Vagina (tissue), 2 donors: ENCODE measurements around the gene DAND5. TPM values are rescaled to one million over a fixed set of nuclear protein-coding genes. Genes with fewer than 3 reads are reported as not detected.

ENCODE experiments used
- DNase-seq, 2 donors: peaks; one replicate each; pipeline ENCODE4 v3.0.0-alpha.2; 2017; ENCODE audit errors: extremely low spot score in 2 of 2
- H3K27ac ChIP-seq: fragments of 200-600 bp; sonication (generic); one replicate; pipeline ENCODE4 v1.5.1; 2019
- H3K27me3 ChIP-seq: fragments of 200-600 bp; sonication (generic); one replicate; pipeline ENCODE4 v1.5.1; 2019
- H3K36me3 ChIP-seq, 2 donors: fragments of 200-600 bp; sonication (generic); one replicate each; pipeline ENCODE4 v1.5.1; 2017 to 2019
- H3K4me1 ChIP-seq: fragments of 200-600 bp; sonication (generic); one replicate; pipeline ENCODE4 v1.5.1; 2019
- H3K4me3 ChIP-seq, 2 donors: fragments of 200-600 bp; sonication (generic); 1 replicate in 1 of 2; 2 replicates in 1 of 2; pipeline ENCODE4 v1.5.1; 2016 to 2019
- H3K9me3 ChIP-seq: fragments of 200-600 bp; sonication (generic); one replicate; pipeline ENCODE4 v1.5.1; 2019
- CTCF ChIP-seq, 3 experiments: fragments of 450-650 bp in 2 of 3; fragments of 200-600 bp in 1 of 3; sonication (generic) in 1 of 3; IDR thresholded peaks; one replicate each; pipeline ENCODE4 v1.5.1; 2017 to 2019; ENCODE audit warnings: antibody characterized with exemption in 3 of 3, mild to moderate bottlenecking in 2 of 3, moderate library complexity in 2 of 3
- POLR2A ChIP-seq, 2 donors: fragments of 450-650 bp; IDR thresholded peaks; one replicate each; pipeline ENCODE4 v1.6.1; 2017; ENCODE audit warnings: antibody characterized with exemption in 2 of 2, mild to moderate bottlenecking in 2 of 2, moderate library complexity in 2 of 2
- POLR2AphosphoS5 ChIP-seq, 2 donors: sonication (generic); formaldehyde crosslinking; IDR thresholded peaks; one replicate each; pipeline ENCODE4 v1.9.0; 2017; ENCODE audit warnings: antibody characterized with exemption in 2 of 2, mild to moderate bottlenecking in 2 of 2, low read depth in 1 of 2; ENCODE audit not compliant: insufficient read depth in 1 of 2
- intact Hi-C: fragments of 100-400 bp; cut with DNase I; formaldehyde crosslinking; loops from one replicate; pipeline ENCODE4 v1.15.1; 2023
- total RNA-seq: library from RNA; depleted of rRNA; stranded (reverse); fragments of >200 nt; gene quantifications from one replicate; pipeline ENCODE4 v1.2.3, GENCODE V29; 2016

Gene DAND5
- total RNA-seq, 1 donor from 2014 or later: not detected

DNA sequence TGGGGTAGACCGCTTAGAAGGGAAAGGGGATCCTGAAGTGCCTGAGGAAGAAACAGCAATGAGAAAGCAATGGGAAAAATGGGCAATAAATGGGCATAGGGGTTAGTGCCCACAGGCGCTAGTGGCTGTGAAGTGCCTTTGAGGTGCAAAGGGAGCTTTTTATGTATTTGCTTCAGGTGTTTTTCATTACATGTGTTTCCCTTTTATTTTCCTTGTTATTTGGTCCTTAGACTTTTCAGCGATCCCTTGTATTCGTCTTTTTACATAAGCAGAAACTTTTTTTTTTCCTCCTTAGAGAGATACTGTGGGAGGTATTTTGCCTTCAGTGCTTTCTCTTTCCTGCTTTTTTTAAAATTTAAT, 45.5 kb downstream of the DAND5 start:
- DNase-seq: no peak
- peak overlapping the region; percentile 47 to 50 for H3K4me3 ChIP-seq
- peak overlapping the region; percentile 99 for H3K27ac ChIP-seq
- H3K4me1 ChIP-seq: peaks cover 97% of the 10 kb centered on the region
- no peaks in the 10 kb centered on the region for H3K36me3 ChIP-seq
- H3K27me3 ChIP-seq: no peaks in the 10 kb centered on the region
- no peaks in the 10 kb centered on the region for H3K9me3 ChIP-seq
- TF ChIP-seq CTCF (IDR thresholded peaks at IDR 0.05) (no peak), POLR2AphosphoS5 (IDR thresholded peaks at IDR 0.05; ENCODE audit: insufficient read depth in 1 of 2, low read depth in 1 of 2) (no peak), POLR2A (IDR thresholded peaks at IDR 0.05) (no peak)
- intact Hi-C loops: loop anchor here (5.0 kb wide), 1 partner anchor 47 kb away; no protein-coding TSS in a partner anchor

DNA sequence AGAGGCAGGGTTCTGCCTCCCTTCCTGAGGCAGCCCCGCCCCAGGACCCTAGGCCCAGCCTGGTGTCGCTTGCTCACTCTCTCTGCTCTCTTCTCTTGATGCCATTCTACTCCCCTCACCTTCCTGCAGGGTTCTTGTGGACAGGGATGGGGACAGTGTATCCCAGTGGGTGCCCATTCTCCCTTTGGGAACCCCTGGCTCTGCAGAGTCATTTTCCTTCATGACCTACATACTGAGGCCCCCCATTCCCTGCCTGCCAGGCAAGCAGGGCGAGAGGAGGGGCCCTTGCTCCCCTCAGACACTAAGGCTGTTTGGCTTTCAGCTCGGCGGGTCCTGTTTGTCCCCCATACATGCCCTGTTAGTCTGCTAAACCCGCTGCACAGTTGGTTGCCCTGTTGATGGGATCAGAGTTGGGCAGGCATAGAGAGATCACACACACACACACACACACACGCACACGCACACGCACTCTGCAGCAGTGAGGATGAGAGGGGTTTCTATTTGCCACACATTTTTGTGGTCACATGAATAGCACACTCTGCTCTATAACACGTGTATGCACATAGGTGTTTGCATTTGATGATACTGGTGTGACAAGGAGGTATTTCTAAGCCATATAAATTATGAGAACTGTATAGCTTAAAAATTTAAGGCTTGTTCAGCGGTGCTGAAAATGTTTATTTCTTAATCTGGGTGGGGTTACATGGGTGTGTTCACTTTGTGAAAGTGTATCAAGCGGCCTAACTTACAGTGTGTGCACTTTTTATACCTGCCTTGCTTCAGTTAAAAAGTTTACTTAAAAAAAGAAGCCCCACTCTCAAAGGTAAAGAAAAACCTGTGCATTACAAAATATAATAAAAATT, 46.2 kb downstream of the DAND5 start:
- intact Hi-C loops: loop anchor here (5.0 kb wide), 1 partner anchor 47 kb away; no protein-coding TSS in a partner anchor

GRCh38 chr19:13016245-13016627, 46.9 kb downstream of the DAND5 start:
- Histone ChIP-seq H3K27me3 (no peaks in the 10 kb centered on the region), H3K9me3 (no peaks in the 10 kb centered on the region), H3K36me3 (no peaks in the 10 kb centered on the region), H3K4me3 (peak overlapping the region in 1 of 2 donors; percentile 24), H3K4me1 (peaks cover 98% of the 10 kb centered on the region), H3K27ac (peak overlapping the region; percentile 99)
- TF ChIP-seq POLR2AphosphoS5 (IDR thresholded peaks at IDR 0.05; ENCODE audit: insufficient read depth in 1 of 2, low read depth in 1 of 2) (no peak), POLR2A (IDR thresholded peaks at IDR 0.05) (no peak), CTCF (IDR thresholded peaks at IDR 0.05) (no peak)
- DNase-seq: no peak
- intact Hi-C loops: loop anchor here (5.0 kb wide), 1 partner anchor 46 kb away; no protein-coding TSS in a partner anchor

More for the DNA sequence above, 46.2 kb downstream of the DAND5 start:
- Histone ChIP-seq H3K9me3 (no peaks in the 10 kb centered on the region), H3K4me1 (peaks cover 98% of the 10 kb centered on the region), H3K27ac (peak overlapping the region; percentile 99), H3K36me3 (no peaks in the 10 kb centered on the region), H3K4me3 (peak overlapping the region in 1 of 2 donors; percentile 24), H3K27me3 (no peaks in the 10 kb centered on the region)
- DNase-seq: no peak
- no peak for TF ChIP-seq CTCF (IDR thresholded peaks at IDR 0.05)
- TF ChIP-seq POLR2AphosphoS5 (IDR thresholded peaks at IDR 0.05; ENCODE audit: insufficient read depth in 1 of 2, low read depth in 1 of 2): peak in 1 of 2 donors; percentile 9
- no peak for TF ChIP-seq POLR2A (IDR thresholded peaks at IDR 0.05)

DNA sequence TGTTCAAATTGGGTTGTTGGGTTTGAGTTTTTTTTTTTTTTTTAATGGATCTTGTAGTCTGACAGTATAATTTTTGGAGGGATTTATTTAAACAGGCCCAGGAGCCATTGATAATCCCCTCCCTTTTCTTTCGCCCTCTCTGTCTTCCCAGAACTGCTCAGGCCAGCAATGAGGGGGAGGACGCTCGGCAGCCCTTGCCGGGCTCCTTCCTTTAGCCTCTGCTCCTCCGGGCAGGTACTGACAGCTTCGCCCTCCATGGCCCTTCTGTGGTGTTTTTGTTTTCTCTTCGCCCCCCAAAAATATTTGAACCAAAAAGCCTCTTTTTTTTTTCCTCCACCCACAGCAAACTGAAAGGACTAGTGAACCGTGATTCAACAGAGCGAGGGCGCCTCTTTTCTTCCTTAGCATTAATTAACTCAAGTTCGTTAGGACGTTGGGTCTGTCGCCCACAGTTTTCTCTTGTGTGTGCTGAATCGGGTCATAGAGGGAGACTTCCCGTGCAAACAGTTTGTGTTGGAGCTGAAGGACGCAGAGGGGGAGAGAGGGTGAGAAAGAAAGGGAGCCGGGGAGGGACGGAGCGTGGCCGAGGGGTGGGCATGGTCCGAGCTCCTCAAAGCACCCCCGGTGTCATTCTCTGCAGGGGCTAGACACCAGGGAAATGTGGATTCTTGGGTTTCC, 47.4 kb downstream of the DAND5 start:
- intact Hi-C loops: loop anchor here (5.0 kb wide), 1 partner anchor 46 kb away; no protein-coding TSS in a partner anchor
- peak overlapping the region; percentile 99 for H3K27ac ChIP-seq
- DNase-seq: no peak
- H3K27me3 ChIP-seq: no peaks in the 10 kb centered on the region
- H3K4me1 ChIP-seq: peaks cover 98% of the 10 kb centered on the region
- TF ChIP-seq POLR2A (IDR thresholded peaks at IDR 0.05): no peak
- no peak for TF ChIP-seq CTCF (IDR thresholded peaks at IDR 0.05)
- no peak for TF ChIP-seq POLR2AphosphoS5 (IDR thresholded peaks at IDR 0.05; ENCODE audit: insufficient read depth in 1 of 2, low read depth in 1 of 2)
- no peaks in the 10 kb centered on the region for H3K9me3 ChIP-seq
- no peaks in the 10 kb centered on the region for H3K36me3 ChIP-seq
- peak overlapping the region; percentile 5 to 24 for H3K4me3 ChIP-seq
